K562 treated with DMSO at 1 percent for 4 hours (cell line): ENCODE data around the gene TSPEAR. TPM values are rescaled to one million over a fixed set of nuclear protein-coding genes. Genes with fewer than 3 reads are reported as not detected.

Source experiments
- total RNA-seq: library from RNA; unstranded; fragments of 300-600 nt; gene quantifications from 2 replicates; pipeline ENCODE4 v1.2.3, GENCODE V29; 2022; ENCODE audit not compliant: insufficient read depth

The TSPEAR gene
- not detected in 2 replicates for total RNA-seq

GRCh38 chr21:44711327-44712202 is at the start of gene TSPEAR:
Gene TSPEAR (minus strand): TSS chr21:44711572. CDS start chr21:44711514, 58 bp downstream.

DNA sequence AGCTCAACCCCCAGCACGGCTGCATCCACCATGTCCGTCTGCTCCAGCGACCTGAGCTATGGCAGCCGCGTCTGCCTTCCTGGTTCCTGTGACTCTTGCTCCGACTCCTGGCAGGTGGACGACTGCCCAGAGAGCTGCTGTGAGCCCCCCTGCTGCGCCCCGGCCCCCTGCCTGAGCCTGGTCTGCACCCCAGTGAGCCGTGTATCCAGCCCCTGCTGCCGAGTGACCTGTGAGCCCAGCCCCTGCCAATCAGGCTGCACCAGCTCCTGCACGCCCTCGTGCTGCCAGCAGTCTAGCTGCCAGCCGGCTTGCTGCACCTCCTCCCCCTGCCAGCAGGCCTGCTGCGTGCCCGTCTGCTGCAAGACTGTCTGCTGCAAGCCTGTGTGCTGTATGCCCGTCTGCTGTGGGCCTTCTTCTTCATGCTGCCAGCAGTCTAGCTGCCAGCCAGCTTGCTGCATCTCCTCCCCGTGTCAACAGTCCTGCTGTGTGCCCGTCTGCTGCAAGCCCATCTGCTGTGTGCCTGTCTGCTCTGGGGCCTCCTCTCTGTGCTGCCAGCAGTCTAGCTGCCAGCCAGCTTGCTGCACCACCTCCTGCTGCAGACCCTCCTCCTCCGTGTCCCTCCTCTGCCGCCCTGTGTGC is 14.1 kb downstream of the TSPEAR start, which contains the start of gene KRTAP10-12:
TSS of gene KRTAP10-12 (plus strand) at position 1 of the 639 bp plus-strand sequence. CDS start at position 31, 30 bp downstream.

DNA sequence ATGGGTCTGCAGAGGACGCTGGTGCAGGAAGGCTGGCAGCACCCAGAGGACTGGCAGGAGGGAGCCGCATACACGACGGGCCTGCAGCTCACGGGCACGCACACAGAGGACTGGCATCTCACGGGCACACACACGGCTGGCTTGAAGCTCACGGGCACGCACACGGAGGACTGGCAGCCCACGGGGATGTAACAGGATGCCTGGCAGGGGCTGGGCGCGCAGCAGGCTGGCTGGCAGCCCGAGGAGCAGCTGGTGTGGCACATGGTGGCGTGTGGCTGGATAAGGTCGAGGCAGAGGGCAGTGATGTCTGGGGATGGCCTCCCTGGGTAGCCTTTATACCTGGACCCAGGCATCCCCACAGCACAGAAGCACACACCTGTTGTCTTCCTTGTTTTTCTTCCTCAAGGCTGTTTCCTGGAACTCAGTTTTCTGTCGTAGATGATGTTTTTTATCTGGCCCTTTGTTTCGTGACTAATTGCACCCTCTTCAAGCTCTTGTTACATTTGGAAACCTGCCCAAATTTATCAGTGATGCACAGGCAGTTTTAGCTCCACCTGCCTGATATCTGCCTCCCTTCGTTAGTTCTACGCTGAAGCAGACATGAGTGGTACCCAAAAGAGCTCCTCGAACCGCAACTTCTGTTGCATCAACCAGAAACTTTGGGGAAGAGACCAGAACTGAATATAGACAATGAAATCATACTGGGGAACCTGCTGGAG is 29.4 kb downstream of the TSPEAR start, which contains the start of gene KRTAP12-1:
TSS of gene KRTAP12-1 (minus strand) at position 303 of the 719 bp plus-strand sequence. CDS start at position 263, 40 bp downstream.

GRCh38 chr21:44666401-44667320 is 44.7 kb downstream of the TSPEAR start, which contains the start of gene KRTAP12-2:
Gene KRTAP12-2 (minus strand): TSS chr21:44666927. CDS start chr21:44666886, 41 bp downstream.

DNA sequence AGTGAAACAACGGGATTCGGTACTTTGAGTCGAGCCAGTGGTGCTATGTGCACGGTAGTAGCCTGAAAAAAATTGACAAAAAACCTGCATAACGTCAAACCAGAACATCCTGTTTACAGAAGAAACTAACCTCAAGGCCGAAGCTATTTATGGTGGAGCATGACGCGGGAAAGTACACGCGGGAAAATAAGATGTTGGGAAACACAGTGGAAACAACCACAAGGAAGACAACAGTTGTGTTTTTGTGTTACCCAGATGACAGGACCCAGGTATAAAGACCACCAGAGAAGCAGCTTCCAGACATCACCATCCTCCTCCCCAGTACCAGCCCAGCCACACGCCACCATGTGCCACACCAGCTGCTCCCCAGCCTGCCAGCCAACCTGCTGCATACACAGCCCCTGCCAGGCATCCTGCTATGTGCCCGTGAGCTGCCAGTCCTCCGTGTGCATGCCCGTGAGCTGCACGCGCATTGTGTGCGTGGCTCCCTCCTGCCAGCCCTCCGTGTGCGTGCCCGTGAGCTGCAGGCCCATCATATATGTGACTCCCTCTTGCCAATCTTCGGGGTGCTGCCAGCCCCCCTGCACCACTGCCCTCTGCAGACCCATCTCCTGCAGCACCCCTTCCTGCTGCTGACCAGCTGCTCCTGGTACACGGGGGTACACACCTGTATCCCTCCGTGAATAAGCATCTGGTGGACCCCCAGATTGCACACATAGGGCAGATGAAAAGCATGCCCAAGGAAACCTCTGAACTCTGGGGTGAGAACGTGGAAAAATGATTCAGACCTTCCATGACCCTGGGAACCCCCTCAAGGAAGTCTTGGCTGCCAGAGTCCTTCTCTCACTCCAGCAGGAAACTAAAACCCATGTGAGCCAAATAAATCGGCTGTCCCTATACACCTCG is 53.5 kb downstream of the TSPEAR start, which contains the start of gene KRTAP12-3:
TSS of gene KRTAP12-3 (plus strand) at position 298 of the 906 bp plus-strand sequence. CDS start at position 346, 48 bp downstream.

GRCh38 chr21:44654576-44655175 is 56.7 kb downstream of the TSPEAR start, which contains the start of gene KRTAP12-4:
Gene KRTAP12-4 (minus strand): TSS chr21:44654659. CDS start chr21:44654614, 45 bp downstream.

DNA sequence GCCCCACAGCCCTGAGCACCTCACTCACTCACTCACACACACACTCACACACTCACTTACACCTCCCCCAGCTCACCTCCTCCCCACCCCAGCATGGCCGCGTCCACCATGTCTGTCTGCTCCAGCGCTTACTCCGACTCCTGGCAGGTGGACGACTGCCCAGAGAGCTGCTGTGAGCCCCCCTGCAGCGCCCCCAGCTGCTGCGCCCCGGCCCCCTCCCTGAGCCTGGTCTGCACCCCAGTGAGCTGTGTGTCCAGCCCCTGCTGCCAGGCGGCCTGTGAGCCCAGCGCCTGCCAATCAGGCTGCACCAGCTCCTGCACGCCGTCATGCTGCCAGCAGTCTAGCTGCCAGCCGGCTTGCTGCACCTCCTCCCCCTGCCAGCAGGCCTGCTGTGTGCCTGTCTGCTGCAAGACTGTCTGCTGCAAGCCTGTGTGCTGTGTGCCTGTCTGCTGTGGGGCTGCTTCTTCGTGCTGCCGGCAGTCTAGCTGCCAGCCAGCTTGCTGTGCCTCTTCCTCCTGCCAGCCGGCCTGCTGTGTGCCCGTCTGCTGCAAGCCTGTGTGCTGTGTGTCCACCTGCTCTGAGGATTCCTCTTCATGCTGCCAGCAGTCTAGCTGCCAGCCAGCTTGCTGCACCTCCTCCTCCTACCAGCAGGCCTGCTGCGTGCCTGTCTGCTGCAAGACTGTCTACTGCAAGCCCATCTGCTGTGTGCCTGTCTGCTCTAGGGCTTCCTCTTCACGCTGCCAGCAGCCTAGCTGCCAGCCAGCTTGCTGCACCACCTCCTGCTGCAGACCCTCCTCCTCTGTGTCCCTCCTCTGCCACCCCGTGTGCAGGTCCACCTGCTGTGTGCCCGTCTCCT is 64.8 kb downstream of the TSPEAR start, which contains the start of gene KRTAP10-11:
TSS of gene KRTAP10-11 (plus strand) at position 49 of the 856 bp plus-strand sequence. CDS start at position 94, 45 bp downstream.

GRCh38 chr21:44637018-44637850 is 74.1 kb downstream of the TSPEAR start, which contains the start of gene KRTAP10-10:
Gene KRTAP10-10 (plus strand): TSS chr21:44637356. CDS start chr21:44637418, 62 bp downstream.

DNA sequence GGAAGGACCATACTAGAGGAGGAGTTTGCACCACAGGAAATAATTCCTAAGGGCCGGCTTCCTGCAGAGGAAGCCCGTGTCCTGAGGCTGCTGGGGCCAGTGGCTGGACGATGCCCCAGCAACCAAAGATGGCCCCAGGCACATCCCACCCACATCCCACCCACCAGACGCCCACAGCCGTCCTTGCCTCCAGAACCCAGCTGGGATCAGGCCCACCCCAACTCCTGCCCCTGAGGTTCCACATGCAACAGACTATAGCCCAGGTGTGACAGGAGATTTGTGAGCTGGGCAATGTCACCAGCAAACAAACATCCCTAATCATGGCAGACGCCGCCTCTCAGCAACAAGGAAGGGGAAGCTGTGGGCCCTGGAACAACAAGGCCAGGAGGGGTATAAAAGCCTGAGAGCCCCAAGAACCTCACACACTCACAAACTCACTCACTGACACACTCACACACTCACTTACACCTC is 84.7 kb downstream of the TSPEAR start, which contains the start of gene KRTAP10-9:
TSS of gene KRTAP10-9 (plus strand) at position 421 of the 471 bp plus-strand sequence. CDS start 79 bp downstream, outside the sequence.

GRCh38 chr21:44612029-44612486 is 99.3 kb downstream of the TSPEAR start, which contains the start of gene KRTAP10-8:
Gene KRTAP10-8 (plus strand): TSS chr21:44612079. CDS start chr21:44612101, 22 bp downstream.

GRCh38 chr21:44600118-44600978 is 111.0 kb downstream of the TSPEAR start, which contains the start of gene KRTAP10-7:
Gene KRTAP10-7 (plus strand): TSS chr21:44600597. CDS start chr21:44600622, 25 bp downstream.

DNA sequence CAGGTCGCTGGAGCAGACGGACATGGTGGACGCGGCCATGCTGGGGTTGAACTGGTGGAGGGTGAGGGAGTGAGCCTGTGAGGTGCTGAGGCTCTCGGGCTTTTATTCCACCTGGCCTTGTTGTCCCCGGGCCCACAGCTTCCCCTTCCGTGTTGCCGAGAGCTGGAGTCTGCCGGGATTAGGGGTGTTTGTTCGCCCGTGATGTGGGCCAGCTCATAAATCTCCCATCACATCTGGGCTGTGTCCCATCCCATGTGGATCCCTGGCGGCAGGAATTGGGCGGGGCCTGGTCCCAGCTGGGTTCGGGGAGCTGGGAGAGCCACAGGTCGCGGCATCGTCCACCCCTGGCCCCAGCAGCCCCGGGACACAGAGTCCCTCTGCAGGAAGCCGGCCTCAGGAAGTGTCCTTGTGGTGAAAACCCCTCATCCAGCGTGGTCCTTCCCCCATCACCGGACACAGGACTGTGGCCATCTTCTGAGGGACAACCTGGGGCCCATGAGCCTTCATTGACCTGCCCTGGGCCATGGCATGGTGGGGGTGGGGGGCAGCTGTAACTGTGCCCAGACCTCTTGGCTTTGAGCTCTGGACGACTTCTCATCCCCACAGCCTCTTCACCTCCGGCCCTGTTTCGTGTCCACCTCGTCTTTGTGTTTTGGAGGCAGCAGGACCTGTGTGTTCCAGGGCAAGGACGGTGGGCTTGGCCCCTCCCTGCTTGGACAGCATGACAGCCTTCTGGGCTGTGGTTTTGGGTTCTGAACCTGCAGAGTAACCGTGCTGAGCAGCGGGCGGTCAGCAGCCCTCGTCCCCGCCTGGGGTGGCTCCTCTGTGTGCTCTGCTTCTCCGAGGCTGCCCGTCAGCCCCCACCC is 118.7 kb downstream of the TSPEAR start, which contains the start of gene KRTAP10-6:
TSS of gene KRTAP10-6 (minus strand) at position 60 of the 866 bp plus-strand sequence. CDS start at position 39, 21 bp downstream.

DNA sequence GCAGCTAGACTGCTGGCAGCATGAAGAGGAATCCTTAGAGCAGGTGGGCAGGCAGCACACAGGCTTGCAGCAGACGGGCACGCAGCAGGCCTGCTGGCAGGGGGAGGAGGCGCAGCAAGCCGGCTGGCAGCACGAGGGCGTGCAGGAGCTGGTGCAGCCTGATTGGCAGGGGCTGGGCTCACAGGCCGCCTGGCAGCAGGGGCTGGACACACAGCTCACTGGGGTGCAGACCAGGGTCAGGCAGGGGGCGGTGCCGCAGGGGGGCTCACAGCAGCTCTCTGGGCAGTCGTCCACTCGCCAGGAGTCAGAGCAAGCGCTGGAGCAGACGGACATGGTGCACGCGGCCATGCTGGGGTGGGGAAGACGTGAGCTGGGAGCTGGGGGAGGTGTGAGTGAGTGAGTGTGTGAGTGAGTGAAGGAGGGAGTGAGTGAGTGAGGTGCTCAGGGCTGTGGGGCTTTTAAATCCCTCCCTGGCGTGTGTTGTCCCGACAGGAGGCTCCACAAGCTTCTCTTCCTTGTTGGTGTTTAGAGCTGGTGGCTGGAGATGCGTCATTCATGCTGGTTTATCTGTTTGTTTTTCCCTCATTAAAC is 131.0 kb downstream of the TSPEAR start, which contains the start of gene KRTAP10-5:
TSS of gene KRTAP10-5 (minus strand) at position 374 of the 591 bp plus-strand sequence. CDS start at position 348, 26 bp downstream.

